SKM-1 treated with dmso at 0.1 percent for 144 hours (cell line): ENCODE results near the gene RFT1.

Experiments used
- DNase-seq: peaks from one replicate; lab custom pipeline; 2025; ENCODE audit not compliant: unreplicated experiment; lab: John Stamatoyannopoulos, UW

The RFT1 gene

GRCh38 chr3:53092942-53093341, 37.3 kb downstream of the RFT1 start:
- peak; percentile 49 for DNase-seq

- DNase-seq, result no peak
Measured at GRCh38 chr3:53092216-53092615, 38.0 kb downstream of the RFT1 start.

- DNase-seq, result no peak
Measured at GRCh38 chr3:53091011-53091410, 39.2 kb downstream of the RFT1 start.

- DNase-seq, result no peak
Measured at GRCh38 chr3:53089511-53089910, 40.7 kb downstream of the RFT1 start.

GRCh38 chr3:53085476-53085875, 44.8 kb downstream of the RFT1 start:
- DNase-seq, result no peak

GRCh38 chr3:53084310-53085001, 45.8 kb downstream of the RFT1 start:
- no peak for DNase-seq

- DNase-seq, result no peak
Measured at GRCh38 chr3:53083949-53084309, 46.3 kb downstream of the RFT1 start.

- no peak for DNase-seq
Measured at GRCh38 chr3:53083521-53083920, 46.7 kb downstream of the RFT1 start.

- DNase-seq, result no peak
Measured at GRCh38 chr3:53082736-53083135, 47.5 kb downstream of the RFT1 start.

GRCh38 chr3:53081318-53081717, 48.9 kb downstream of the RFT1 start:
- DNase-seq, result no peak

GRCh38 chr3:53080612-53081205, 49.5 kb downstream of the RFT1 start:
- DNase-seq, result peak; percentile 5

- no peak for DNase-seq
Measured at GRCh38 chr3:53079791-53080555, 50.3 kb downstream of the RFT1 start.

- DNase-seq, result no peak
Measured at GRCh38 chr3:53079147-53079546, 51.1 kb downstream of the RFT1 start.

- DNase-seq, result no peak
Measured at GRCh38 chr3:53078656-53079055, 51.6 kb downstream of the RFT1 start.

GRCh38 chr3:53077476-53078220, 52.6 kb downstream of the RFT1 start:
- no peak for DNase-seq

GRCh38 chr3:53075743-53076140, 54.5 kb downstream of the RFT1 start:
- no peak for DNase-seq

GRCh38 chr3:53074761-53075742, 55.2 kb downstream of the RFT1 start:
- no peak for DNase-seq

- DNase-seq, result no peak
Measured at GRCh38 chr3:53074366-53074696, 55.9 kb downstream of the RFT1 start.

GRCh38 chr3:53073553-53074365, 56.5 kb downstream of the RFT1 start:
- no peak for DNase-seq
